HCT116 (cell line): ENCODE measurements around the gene POLE3. TPM values are rescaled to one million over a fixed set of nuclear protein-coding genes. Genes with fewer than 3 reads are reported as not detected.

ENCODE experiments used
- ATAC-seq: fragments of 200-7000 bp; cut with Tn5 transposase; 2 replicates; pipeline ENCODE4 v1.9.1; 2020; ENCODE audit warnings: mild to moderate bottlenecking, moderate library complexity
- BruUV-seq: library from RNA; stranded (reverse); fragments of 400-500 nt; replicated peaks from 2 replicates; lab custom pipeline; 2021; lab: Mats Ljungman, UMichigan
- CTCF ChIA-PET: fragments of 300-600 bp; sonication (Branson Sonifier 250); formaldehyde crosslinking; loops from one replicate; lab custom pipeline; 2021; ENCODE audit warnings: antibody characterized with exemption; lab: Charles Lee
- POLR2A ChIA-PET: fragments of 300-600, 350-600 bp; sonication (Branson Sonifier 250); formaldehyde crosslinking; loops from one replicate; lab custom pipeline; 2021; ENCODE audit warnings: antibody characterized with exemption; lab: Charles Lee
- RAD21 ChIA-PET, 2 experiments: fragments of 300-600 bp; sonication (Branson Sonifier 250); formaldehyde crosslinking; loops; one replicate each; lab custom pipeline; 2023; ENCODE audit warnings: low total read pairs in 2 of 2; ENCODE audit not compliant: uncharacterized antibody in 2 of 2, unreplicated experiment in 2 of 2, low non-redundant PET in 1 of 2; lab: Charles Lee
- DNase-seq: peaks from one replicate; pipeline ENCODE4 v3.0.0-alpha.2; 2010; ENCODE audit warnings: low read depth, low spot score
- H2AFZ ChIP-seq: fragments of 200-600 bp; shearing (Covaris generic), sonication (generic); 2 replicates; pipeline ENCODE4 v1.6.1; 2017; ENCODE audit warnings: low read depth, mixed run types, mixed read lengths, antibody characterized with exemption, low read length; ENCODE audit not compliant: poor library complexity, severe bottlenecking
- H3K27ac ChIP-seq: 2 replicates; pipeline ENCODE4 v1.5.1; 2012; ENCODE audit warnings: low read depth, low read length
- H3K27me3 ChIP-seq: fragments of 200-600 bp; sonication (generic); 2 replicates; pipeline ENCODE4 v1.6.1; 2016; ENCODE audit warnings: mixed run types, low read length, mixed read lengths; ENCODE audit not compliant: insufficient read depth
- H3K36me3 ChIP-seq, 2 experiments: fragments of 200-500 bp in 1 of 2; fragments of 200-600 bp in 1 of 2; sonication (Bioruptor generic) in 1 of 2; sonication (generic) in 1 of 2; 2 replicates each; pipeline versions ENCODE4 v1.5.1 to v1.6.1; 2014 to 2016; ENCODE audit warnings: low read length in 2 of 2, inconsistent platforms in 1 of 2, mixed read lengths in 1 of 2, mixed run types in 1 of 2; ENCODE audit not compliant: insufficient read depth in 2 of 2, control insufficient read depth in 1 of 2
- H3K4me1 ChIP-seq, 2 experiments: fragments of 200-600 bp in 1 of 2; sonication (generic) in 1 of 2; 2 replicates each; pipeline versions ENCODE4 v1.5.1 to v1.6.1; 2012 to 2017; ENCODE audit warnings: low read length in 2 of 2, inconsistent platforms in 1 of 2, mild to moderate bottlenecking in 1 of 2, mixed read lengths in 1 of 2, mixed run types in 1 of 2, moderate library complexity in 1 of 2; ENCODE audit not compliant: insufficient read depth in 2 of 2, control insufficient read depth in 1 of 2
- H3K4me2 ChIP-seq: fragments of 200-600 bp; sonication (generic); 2 replicates; pipeline ENCODE4 v1.6.1; 2017; ENCODE audit warnings: mixed run types, low read length, mixed read lengths
- H3K4me3 ChIP-seq, 2 experiments: fragments of 200-600 bp in 1 of 2; sonication (generic) in 1 of 2; replicated peaks in 1 of 2; 2 replicates each; pipeline ENCODE4 v1.5.1; 2011 to 2016; ENCODE audit warnings: low read length in 2 of 2, control low read depth in 1 of 2, low read depth in 1 of 2, mild to moderate bottlenecking in 1 of 2, mixed read lengths in 1 of 2, mixed run types in 1 of 2
- H3K79me2 ChIP-seq: fragments of 200-600 bp; sonication (generic); 2 replicates; pipeline ENCODE4 v1.6.1; 2017; ENCODE audit warnings: mild to moderate bottlenecking, mixed run types, low read length, moderate library complexity, mixed read lengths; ENCODE audit not compliant: insufficient read depth
- H3K9ac ChIP-seq: fragments of 200-600 bp; sonication (generic); 2 replicates; pipeline ENCODE4 v1.6.1; 2016; ENCODE audit warnings: low read length, mixed read lengths
- H3K9me2 ChIP-seq: fragments of 200-600 bp; sonication (generic), shearing (Covaris generic); 2 replicates; pipeline ENCODE4 v1.6.1; 2017; ENCODE audit warnings: mixed run types, mild to moderate bottlenecking, moderate library complexity; ENCODE audit not compliant: insufficient read depth
- H3K9me3 ChIP-seq, 2 experiments: fragments of 200-500 bp in 1 of 2; fragments of 200-600 bp in 1 of 2; sonication (Bioruptor generic) in 1 of 2; sonication (generic) in 1 of 2; 2 replicates each; pipeline ENCODE4 v1.6.1; 2014 to 2017; ENCODE audit warnings: low read length in 2 of 2, mixed read lengths in 2 of 2, inconsistent platforms in 1 of 2, low read depth in 1 of 2, mild to moderate bottlenecking in 1 of 2, mixed run types in 1 of 2, moderate library complexity in 1 of 2; ENCODE audit not compliant: control insufficient read depth in 1 of 2, insufficient read depth in 1 of 2
- H4K20me1 ChIP-seq: fragments of 200-600 bp; sonication (generic), shearing (Covaris generic); 2 replicates; pipeline ENCODE4 v1.6.1; 2017; ENCODE audit warnings: mixed run types, mild to moderate bottlenecking, moderate library complexity; ENCODE audit not compliant: insufficient read depth
- CBX3 ChIP-seq: IDR thresholded peaks from 2 replicates; pipeline ENCODE4 v1.6.1; 2012; ENCODE audit warnings: low read depth
- CEBPB ChIP-seq: IDR thresholded peaks from 2 replicates; pipeline ENCODE4 v1.6.1; 2012; ENCODE audit warnings: low read depth
- EGR1 ChIP-seq: IDR thresholded peaks from 2 replicates; pipeline ENCODE4 v1.6.1; 2012; ENCODE audit warnings: low read depth
- ELF1 ChIP-seq: IDR thresholded peaks from 2 replicates; pipeline ENCODE4 v1.6.1; 2012; ENCODE audit warnings: low read depth, borderline replicate concordance
- EZH2 ChIP-seq: fragments of 200-600 bp; sonication (generic); IDR thresholded peaks from 2 replicates; pipeline ENCODE4 v1.6.1; 2017; ENCODE audit warnings: antibody characterized with exemption, mixed run types
- FOSL1 ChIP-seq: IDR thresholded peaks from 2 replicates; pipeline ENCODE4 v1.6.1; 2012; ENCODE audit warnings: low read depth
- JUND ChIP-seq: IDR thresholded peaks from 2 replicates; pipeline ENCODE4 v1.6.1; 2012
- POLR2A ChIP-seq: IDR thresholded peaks from 2 replicates; pipeline ENCODE4 v1.7.0; 2011; ENCODE audit warnings: borderline replicate concordance; ENCODE audit not compliant: insufficient read depth, insufficient read length; ENCODE audit errors: extremely low read depth
- RAD21 ChIP-seq: IDR thresholded peaks from 2 replicates; pipeline ENCODE4 v1.6.1; 2012; ENCODE audit warnings: low read depth, mild to moderate bottlenecking
- SIN3A ChIP-seq: IDR thresholded peaks from 2 replicates; pipeline ENCODE4 v1.6.1; 2012; ENCODE audit warnings: low read depth
- SP1 ChIP-seq: IDR thresholded peaks from 2 replicates; pipeline ENCODE4 v1.6.1; 2012; ENCODE audit warnings: low read depth
- SRF ChIP-seq: IDR thresholded peaks from 2 replicates; pipeline ENCODE4 v1.6.1; 2012; ENCODE audit warnings: low read depth
- TCF7L2 ChIP-seq: IDR thresholded peaks from 2 replicates; pipeline ENCODE4 v1.7.0; 2011; ENCODE audit warnings: borderline replicate concordance, inconsistent platforms; ENCODE audit not compliant: insufficient read depth, insufficient read length; ENCODE audit errors: extremely low read depth
- YY1 ChIP-seq: IDR thresholded peaks from 2 replicates; pipeline ENCODE4 v1.6.1; 2011; ENCODE audit warnings: low read length, low read depth, moderate library complexity, mild to moderate bottlenecking; ENCODE audit not compliant: insufficient replicate concordance; ENCODE audit errors: extremely low read depth
- ZFX ChIP-seq: fragments of 450-650 bp; IDR thresholded peaks from 2 replicates; pipeline ENCODE4 v1.6.1; 2017
- intact Hi-C: fragments of 100-400 bp; cut with micrococcal nuclease; formaldehyde crosslinking; loops from 2 replicates; pipeline ENCODE4 v1.10.0; 2022
- total RNA-seq: library from RNA; stranded (reverse); gene quantifications from one replicate; pipeline ENCODE4 v1.2.1, GENCODE V29; 2021; ENCODE audit not compliant: unreplicated experiment
- TF ChIP-seq, protein P1 (sequence below): IDR thresholded peaks from 2 replicates; pipeline ENCODE4 v1.6.1; 2012
- TF ChIP-seq, protein P2 (sequence below): IDR thresholded peaks from 2 replicates; pipeline ENCODE4 v1.6.1; 2011; ENCODE audit warnings: mild to moderate bottlenecking, low read length, moderate library complexity; ENCODE audit not compliant: insufficient replicate concordance; ENCODE audit errors: extremely low read depth

Gene POLE3
- total RNA-seq, 1 experiment from 2014 or later, result 65.1 TPM

DNA sequence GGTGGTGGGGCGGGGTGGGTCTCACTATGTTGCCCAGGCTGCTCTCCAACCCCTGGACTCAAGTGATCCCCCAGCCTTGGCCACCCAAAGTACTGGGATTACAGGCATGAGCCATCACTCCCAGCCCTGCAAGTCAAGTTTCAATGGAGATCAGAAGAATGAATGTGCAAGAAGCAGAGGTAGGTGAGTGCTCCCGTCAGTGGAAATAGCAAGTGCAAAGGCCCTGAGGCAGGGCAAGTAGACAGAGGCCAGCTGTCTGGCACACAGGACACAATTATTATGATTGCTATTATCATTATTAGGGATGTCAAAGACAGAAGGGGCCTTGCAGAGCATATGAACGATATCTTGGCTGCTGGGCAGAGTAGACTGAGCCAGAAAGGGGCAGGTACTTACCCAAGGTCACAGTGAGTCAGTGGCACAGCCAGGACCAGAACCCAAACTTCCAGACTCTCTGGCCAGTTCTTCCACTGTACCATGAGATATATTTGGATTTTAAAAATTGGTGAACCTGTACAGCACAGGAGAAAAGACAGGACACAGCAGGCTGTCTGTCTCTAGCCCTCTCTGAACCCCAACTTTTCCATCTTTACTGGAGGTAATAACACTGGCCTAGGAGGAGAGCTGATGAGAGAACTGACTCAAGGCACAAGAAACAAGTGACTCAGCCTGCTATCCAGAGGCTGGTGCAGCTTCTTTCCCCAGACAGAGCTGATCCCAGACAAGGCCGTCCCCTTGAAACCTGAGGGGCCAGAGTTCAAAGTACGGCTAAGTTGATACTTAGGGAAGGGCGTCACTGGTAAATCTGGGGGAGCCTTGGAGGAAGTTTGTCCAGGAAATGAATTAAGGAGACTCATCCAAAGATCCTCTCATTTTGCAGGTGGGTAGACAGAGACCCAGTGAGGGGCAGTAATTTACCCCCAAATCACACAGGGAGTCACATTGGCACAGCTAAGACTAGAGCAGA, 35.1 kb downstream of the POLE3 start:
- peaks cover 12 to 17% of the 10 kb centered on the region in 2 experiments for H3K4me1 ChIP-seq
- intact Hi-C loops, result no loop called here
- H3K27me3 ChIP-seq, result no peaks in the 10 kb centered on the region
- H3K36me3 ChIP-seq, result peaks cover 6 to 7% of the 10 kb centered on the region in 2 experiments; a peak in 2 of 4 replicates
- no peak overlapping the region for H2AFZ ChIP-seq
- H3K27ac ChIP-seq, result peak overlapping the region; percentile 84
- H3K9me3 ChIP-seq, result no peaks in the 10 kb centered on the region
- DNase-seq (no peak), ATAC-seq (no peak)
- no peaks in the 10 kb centered on the region for H4K20me1 ChIP-seq
- ChIA-PET RAD21 (no interaction called here), CTCF (interaction anchor here (0.7 to 1.2 kb wide), 2 partner anchors 280 to 282 kb away, joined by 3 read pairs; no protein-coding TSS in a partner anchor), POLR2A (interaction anchor here (0.7 to 1.4 kb wide), 3 partner anchors 13 to 34 kb away, joined by 3 to 4 read pairs (median 3); no protein-coding TSS in a partner anchor)
- H3K9me2 ChIP-seq, result no peaks in the 10 kb centered on the region
- TSS peak; percentile 68 for BruUV-seq
- no peak for TF ChIP-seq SIN3A
- TF ChIP-seq SP1, result no peak
- TF ChIP-seq EGR1, result no peak
- TF ChIP-seq FOSL1, result no peak
- TF ChIP-seq SRF, result no peak
- TF ChIP-seq CEBPB, result no peak
- peak overlapping the region; percentile 93 to 95 for H3K4me3 ChIP-seq
- peaks cover 14% of the 10 kb centered on the region for H3K79me2 ChIP-seq
- peak overlapping the region; percentile 89 for H3K4me2 ChIP-seq
- H3K9ac ChIP-seq, result peak overlapping the region; percentile 88

DNA sequence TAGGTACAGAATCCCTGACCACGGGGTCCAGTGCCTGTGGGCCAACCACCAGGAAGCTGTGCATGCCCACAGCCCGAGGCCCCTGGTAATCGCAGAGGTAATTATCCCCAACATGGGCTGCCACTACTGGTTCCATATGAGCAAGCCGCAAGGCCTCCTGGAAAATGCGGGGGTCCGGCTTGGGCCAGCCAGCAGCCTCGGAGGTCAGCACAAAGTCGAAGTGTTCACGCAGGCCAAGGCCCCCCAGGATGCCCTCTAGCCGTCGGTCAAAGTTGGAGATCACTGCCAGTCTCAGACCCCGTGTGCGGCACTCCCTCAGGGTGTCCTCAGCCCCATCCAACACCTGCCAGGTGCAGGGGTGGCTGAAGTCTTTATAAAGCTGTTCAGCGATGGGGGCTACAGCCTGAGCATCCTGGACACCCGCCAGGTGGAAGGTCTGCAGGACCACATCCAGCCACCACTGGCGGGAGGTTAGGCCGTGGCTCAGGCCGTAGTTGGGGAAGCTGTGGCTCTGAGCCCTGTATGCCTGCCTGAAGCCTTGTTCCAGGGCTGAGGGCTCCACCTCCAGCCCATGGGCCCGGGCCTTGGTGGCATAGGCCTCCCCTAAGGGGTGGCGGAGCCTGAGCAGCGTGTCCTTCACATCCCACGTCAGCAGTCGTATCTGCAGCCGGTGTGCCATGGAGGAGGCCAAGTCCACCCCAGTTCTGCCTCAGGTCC, 36.6 kb downstream of the POLE3 start:
- Histone ChIP-seq H3K27ac (no peak overlapping the region), H3K4me1 (peaks cover 12 to 17% of the 10 kb centered on the region in 2 experiments), H3K9ac (no peak overlapping the region), H3K9me3 (no peaks in the 10 kb centered on the region), H4K20me1 (no peaks in the 10 kb centered on the region), H3K4me3 (no peak overlapping the region), H3K9me2 (no peaks in the 10 kb centered on the region), H2AFZ (no peak overlapping the region), H3K4me2 (no peak overlapping the region), H3K79me2 (peaks cover 14% of the 10 kb centered on the region), H3K27me3 (no peaks in the 10 kb centered on the region), H3K36me3 (peaks cover 6 to 7% of the 10 kb centered on the region in 2 experiments; a peak in 2 of 4 replicates)
- ChIA-PET POLR2A (no interaction called here), RAD21 (no interaction called here), CTCF (no interaction called here)
- no TSS peak for BruUV-seq
- DNase-seq (no peak), ATAC-seq (no peak)
- intact Hi-C loops, result no loop called here
- TF ChIP-seq YY1 (no peak), POLR2A (no peak), ELF1 (no peak), EZH2 (no peak), TCF7L2 (no peak), RAD21 (no peak), CBX3 (no peak), ZFX (no peak), CEBPB (no peak), SP1 (no peak), JUND (no peak)
- TF ChIP-seq, protein P1, sequence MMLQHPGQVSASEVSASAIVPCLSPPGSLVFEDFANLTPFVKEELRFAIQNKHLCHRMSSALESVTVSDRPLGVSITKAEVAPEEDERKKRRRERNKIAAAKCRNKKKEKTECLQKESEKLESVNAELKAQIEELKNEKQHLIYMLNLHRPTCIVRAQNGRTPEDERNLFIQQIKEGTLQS, result no peak
- TF ChIP-seq, protein P2, sequence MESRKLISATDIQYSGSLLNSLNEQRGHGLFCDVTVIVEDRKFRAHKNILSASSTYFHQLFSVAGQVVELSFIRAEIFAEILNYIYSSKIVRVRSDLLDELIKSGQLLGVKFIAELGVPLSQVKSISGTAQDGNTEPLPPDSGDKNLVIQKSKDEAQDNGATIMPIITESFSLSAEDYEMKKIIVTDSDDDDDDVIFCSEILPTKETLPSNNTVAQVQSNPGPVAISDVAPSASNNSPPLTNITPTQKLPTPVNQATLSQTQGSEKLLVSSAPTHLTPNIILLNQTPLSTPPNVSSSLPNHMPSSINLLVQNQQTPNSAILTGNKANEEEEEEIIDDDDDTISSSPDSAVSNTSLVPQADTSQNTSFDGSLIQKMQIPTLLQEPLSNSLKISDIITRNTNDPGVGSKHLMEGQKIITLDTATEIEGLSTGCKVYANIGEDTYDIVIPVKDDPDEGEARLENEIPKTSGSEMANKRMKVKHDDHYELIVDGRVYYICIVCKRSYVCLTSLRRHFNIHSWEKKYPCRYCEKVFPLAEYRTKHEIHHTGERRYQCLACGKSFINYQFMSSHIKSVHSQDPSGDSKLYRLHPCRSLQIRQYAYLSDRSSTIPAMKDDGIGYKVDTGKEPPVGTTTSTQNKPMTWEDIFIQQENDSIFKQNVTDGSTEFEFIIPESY, result no peak
